GM21526 (cell line): ENCODE data around the gene PCDHB3.
"Not testable (repeated sequence)": the region's sequence is repeated elsewhere in the genome, so short reads cannot be mapped to it uniquely, and the experiment has no call there.

Source experiments
- ATAC-seq: cut with Tn5 transposase; IDR thresholded peaks from one replicate; pipeline ENCODE4 v1.9.1; 2021; ENCODE audit warnings: moderate library complexity; ENCODE audit not compliant: unreplicated experiment, low FRiP score

The PCDHB3 gene

GRCh38 chr5:141135030-141135717 is 34.9 kb downstream of the PCDHB3 start, which contains the start of gene PCDHB5:
Gene PCDHB5 (plus strand): TSS chr5:141135206. CDS start chr5:141135435, 229 bp downstream.
- ATAC-seq: no peak

- ATAC-seq: no peak
Observed at GRCh38 chr5:141135718-141136266, 35.5 kb downstream of the PCDHB3 start.

- not testable (repeated sequence) for ATAC-seq
Observed at GRCh38 chr5:141137346-141137745, 37.1 kb downstream of the PCDHB3 start.

GRCh38 chr5:141149812-141150211 is 49.5 kb downstream of the PCDHB3 start, which contains the start of gene PCDHB6:
Gene PCDHB6 (plus strand): TSS chr5:141150057. CDS start chr5:141150258, 201 bp downstream.
- ATAC-seq: no peak

GRCh38 chr5:141150224-141150992 is 50.1 kb downstream of the PCDHB3 start:
- no peak for ATAC-seq

- ATAC-seq: no peak
Observed at GRCh38 chr5:141150993-141151325, 50.7 kb downstream of the PCDHB3 start.

- not testable (repeated sequence) for ATAC-seq
Observed at GRCh38 chr5:141151632-141152031, 51.4 kb downstream of the PCDHB3 start.

GRCh38 chr5:141152096-141152495 is 51.8 kb downstream of the PCDHB3 start:
- ATAC-seq: not testable (repeated sequence)
